Activated CD8-positive, alpha-beta memory T cell treated with anti-CD3 and anti-CD28 coated beads for 36 hours (primary cell): ENCODE data around the gene DIP2B. TPM values are rescaled to one million over a fixed set of nuclear protein-coding genes. Genes with fewer than 3 reads are reported as not detected.

Experiments used
- CTCF ChIA-PET: fragments of 350-600 bp; sonication (Branson Sonifier 250); formaldehyde crosslinking; loops from one replicate; lab custom pipeline; 2021; ENCODE audit warnings: antibody characterized with exemption; lab: Charles Lee
- POLR2A ChIA-PET: fragments of 350-600 bp; sonication (Branson Sonifier 250); formaldehyde crosslinking; loops from one replicate; lab custom pipeline; 2021; ENCODE audit warnings: antibody characterized with exemption; lab: Charles Lee
- total RNA-seq, 2 experiments: library from RNA; stranded (reverse); gene quantifications; one replicate each; pipeline ENCODE4 v1.2.3, GENCODE V29; 2021

Gene DIP2B
- total RNA-seq, 2 experiments from 2014 or later, result 21.7 to 22.2 TPM

GRCh38 chr12:50590869-50591268 lies 86.1 kb downstream of the DIP2B start:
- ChIA-PET CTCF (no interaction called here), POLR2A (no interaction called here)

GRCh38 chr12:50595667-50596066 lies 90.9 kb downstream of the DIP2B start:
- CTCF ChIA-PET, result no interaction called here
- POLR2A ChIA-PET, result no interaction called here

- ChIA-PET CTCF (interaction anchor here (0.6 to 1.5 kb wide), 3 partner anchors 41 to 532 kb away, joined by 3 to 4 read pairs (median 3); partner anchors contain the start of gene DIP2B), POLR2A (no interaction called here)
Observed at GRCh38 chr12:50597200-50598195, 92.7 kb downstream of the DIP2B start.

GRCh38 chr12:50598321-50598862 lies 93.6 kb downstream of the DIP2B start:
- ChIA-PET CTCF (interaction anchor here (1.0 kb wide), 1 partner anchor 40 kb away, joined by 3 read pairs; no protein-coding TSS in a partner anchor), POLR2A (no interaction called here)

GRCh38 chr12:50599366-50600095 lies 94.7 kb downstream of the DIP2B start:
- ChIA-PET CTCF (no interaction called here), POLR2A (no interaction called here)

GRCh38 chr12:50600364-50600763 lies 95.6 kb downstream of the DIP2B start:
- ChIA-PET CTCF (no interaction called here), POLR2A (no interaction called here)

- ChIA-PET CTCF (interaction anchor here (0.7 kb wide), 1 partner anchor 64 kb away, joined by 3 read pairs; no protein-coding TSS in a partner anchor), POLR2A (no interaction called here)
Observed at GRCh38 chr12:50603817-50604639, 99.2 kb downstream of the DIP2B start.

- CTCF ChIA-PET, result no interaction called here
- POLR2A ChIA-PET, result no interaction called here
Observed at GRCh38 chr12:50604640-50604920, 99.8 kb downstream of the DIP2B start.

GRCh38 chr12:50606675-50607375 lies 102.0 kb downstream of the DIP2B start:
- CTCF ChIA-PET, result interaction anchor here (0.6 to 1.0 kb wide), 2 partner anchors 102 to 104 kb away, joined by 3 to 5 read pairs; partner anchors contain the start of gene DIP2B
- POLR2A ChIA-PET, result no interaction called here

GRCh38 chr12:50609292-50609874 lies 104.6 kb downstream of the DIP2B start:
- ChIA-PET POLR2A (no interaction called here), CTCF (no interaction called here)

- CTCF ChIA-PET, result no interaction called here
- POLR2A ChIA-PET, result no interaction called here
Observed at GRCh38 chr12:50610171-50610570, 105.4 kb downstream of the DIP2B start.

- POLR2A ChIA-PET, result no interaction called here
Observed at GRCh38 chr12:50611021-50611744, 106.4 kb downstream of the DIP2B start.

GRCh38 chr12:50612882-50613281 lies 108.1 kb downstream of the DIP2B start:
- CTCF ChIA-PET, result no interaction called here
- POLR2A ChIA-PET, result no interaction called here

More at GRCh38 chr12:50611021-50611744, 106.4 kb downstream of the DIP2B start:
- CTCF ChIA-PET, result interaction anchor here (0.6 to 0.7 kb wide), 2 partner anchors 26 to 27 kb away, joined by 3 read pairs; no protein-coding TSS in a partner anchor

GRCh38 chr12:50613463-50613862 lies 108.7 kb downstream of the DIP2B start:
- CTCF ChIA-PET, result no interaction called here
- POLR2A ChIA-PET, result no interaction called here

- ChIA-PET POLR2A (interaction anchor here (0.6 kb wide), 1 partner anchor 74 kb away, joined by 3 read pairs; no protein-coding TSS in a partner anchor), CTCF (no interaction called here)
Observed at GRCh38 chr12:50614167-50614759, 109.5 kb downstream of the DIP2B start.

- ChIA-PET CTCF (no interaction called here), POLR2A (no interaction called here)
Observed at GRCh38 chr12:50615145-50615906, 110.5 kb downstream of the DIP2B start.
